IPS-NIHi11 (cell line): ENCODE measurements around the gene THBS2.
"Not testable (repeated sequence)": the region's sequence is repeated elsewhere in the genome, so short reads cannot be mapped to it uniquely, and the experiment has no call there.

Source experiments
- DNase-seq: peaks from one replicate; pipeline ENCODE4 v3.0.0; 2012; ENCODE audit warnings: mixed read lengths, low spot score

THBS2 gene

DNA sequence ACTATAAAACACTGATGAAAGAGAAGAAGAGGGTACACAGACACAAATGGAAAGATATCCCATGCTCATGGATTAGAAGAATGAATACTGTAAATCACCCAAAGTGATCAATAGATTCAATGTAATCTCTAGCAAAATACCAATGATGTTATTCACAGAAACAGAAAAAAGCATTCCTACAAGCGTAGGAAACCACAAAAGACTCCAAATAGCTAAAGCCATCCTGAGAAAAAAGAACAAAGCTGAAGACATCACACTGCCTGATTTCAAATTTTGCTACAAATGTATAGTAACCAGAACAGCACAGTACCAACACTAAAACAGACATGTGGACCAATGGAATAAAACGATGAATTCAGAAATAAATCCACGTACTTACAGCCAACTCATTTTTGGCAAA, 43.0 kb downstream of the THBS2 start:
- DNase-seq = no peak

DNA sequence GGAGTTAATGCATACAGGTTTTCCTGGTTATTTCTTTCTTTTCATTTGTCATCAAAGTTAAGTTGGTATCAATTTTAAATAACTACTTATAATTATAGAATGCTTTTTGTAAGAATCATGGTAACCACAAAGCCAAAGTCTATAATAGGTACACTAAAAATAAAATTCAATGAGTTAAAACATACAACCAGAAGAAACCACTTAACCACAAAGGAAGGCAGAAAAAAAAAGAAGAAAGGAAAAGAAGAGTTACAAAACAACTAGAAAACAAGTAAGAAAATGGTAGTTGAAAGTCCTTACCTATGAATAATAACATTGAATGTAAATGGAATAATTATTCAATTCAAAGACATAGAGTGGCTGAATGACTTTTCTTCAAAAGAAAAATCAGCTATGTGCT, 45.6 kb downstream of the THBS2 start:
- DNase-seq = no peak

DNA sequence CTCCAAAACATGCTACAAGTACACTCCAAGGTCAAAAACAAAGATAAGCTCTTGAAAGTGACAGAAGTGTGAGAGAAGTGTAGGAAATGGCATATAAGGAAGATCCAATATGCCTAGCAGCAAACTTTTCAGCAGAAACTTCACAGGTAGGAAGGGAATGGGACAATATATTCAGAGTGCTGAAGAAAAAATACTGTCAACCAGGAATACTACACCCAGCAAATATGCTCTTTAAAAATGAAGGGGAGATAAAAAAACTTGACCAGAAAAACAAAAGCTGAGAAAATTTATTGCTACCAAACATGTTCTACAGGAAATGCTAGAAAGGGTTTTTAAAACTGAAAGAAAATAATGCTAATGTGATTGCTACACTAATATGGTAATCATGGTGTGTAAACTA, 46.2 kb downstream of the THBS2 start:
- DNase-seq = no peak

GRCh38 chr6:169205176-169206160, 48.2 kb downstream of the THBS2 start:
- no peak for DNase-seq

GRCh38 chr6:169204167-169204566, 49.5 kb downstream of the THBS2 start:
- no peak for DNase-seq

DNA sequence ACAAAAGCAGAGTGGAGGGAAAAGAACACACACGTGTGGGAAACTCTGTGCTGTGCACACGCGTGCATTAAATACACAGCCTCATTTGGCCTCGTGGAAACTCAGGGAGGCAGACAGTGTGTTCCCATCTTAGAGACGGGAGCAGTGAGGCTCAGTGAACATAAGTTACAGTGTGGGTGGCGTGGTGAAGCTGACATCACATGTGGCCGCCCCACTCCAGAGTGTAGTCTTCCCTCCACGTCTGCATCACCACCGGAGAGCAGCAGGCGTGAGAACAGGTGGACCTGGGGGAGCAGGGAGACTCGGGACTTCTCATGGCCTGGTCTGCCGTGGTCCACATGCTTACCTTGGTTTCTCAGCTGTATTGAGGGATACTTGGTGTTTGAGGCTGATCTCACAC, 51.7 kb downstream of the THBS2 start:
- DNase-seq = no peak

GRCh38 chr6:169200893-169201514, 52.6 kb downstream of the THBS2 start:
- DNase-seq = no peak

DNA sequence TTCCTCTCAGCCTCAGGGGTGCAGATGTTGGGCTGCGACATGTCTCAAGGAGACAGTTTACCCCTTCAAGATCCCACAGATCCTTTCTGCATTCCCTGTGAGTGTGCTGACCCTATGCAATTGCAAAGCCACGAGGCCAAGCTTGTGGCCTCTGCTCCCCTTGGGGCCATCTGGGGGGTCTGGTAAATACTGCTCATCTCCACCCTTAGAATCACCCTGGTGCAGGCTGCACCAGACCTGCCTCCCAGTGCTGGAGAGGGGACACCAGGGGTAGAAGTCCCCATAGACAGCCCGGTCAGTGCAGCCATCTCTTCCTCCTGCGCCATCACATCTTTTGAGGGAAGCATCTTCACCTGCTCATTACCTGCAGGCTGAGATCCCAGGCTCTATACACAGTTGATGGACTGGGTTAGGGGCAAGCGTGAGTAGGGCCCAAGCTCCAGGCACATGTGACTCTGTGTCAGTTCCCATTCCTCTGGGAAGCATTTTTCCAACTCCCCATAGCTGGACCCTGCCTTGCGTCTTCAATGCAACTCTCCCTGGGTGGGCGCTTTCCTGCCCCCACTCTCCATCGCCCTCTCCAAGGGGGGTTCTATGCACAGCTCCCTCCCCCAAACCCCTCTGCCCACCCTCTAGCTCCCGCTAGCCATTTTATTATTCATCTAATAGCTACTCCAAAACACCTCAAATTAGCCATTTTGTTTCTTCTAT, 53.9 kb downstream of the THBS2 start:
- DNase-seq = no peak

DNA sequence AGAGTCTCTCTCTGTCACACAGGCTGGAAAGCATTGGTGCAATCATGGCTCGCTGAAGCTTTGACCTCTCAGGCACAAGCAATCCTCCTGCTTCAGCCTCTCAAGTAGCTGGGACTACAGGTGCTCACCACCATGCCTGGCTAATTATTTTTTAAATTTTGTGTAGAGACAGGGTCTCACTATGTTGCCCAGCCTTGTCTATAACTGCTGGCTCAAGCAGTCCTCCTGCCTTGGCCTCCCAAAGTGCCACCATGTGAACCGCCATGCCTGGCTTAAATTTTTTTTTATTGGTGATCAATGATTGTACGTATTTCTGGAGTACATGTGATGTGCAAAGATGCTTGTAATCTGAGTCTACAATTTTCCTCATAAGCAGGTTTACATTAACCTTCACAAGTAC, 54.8 kb downstream of the THBS2 start:
- DNase-seq = no peak

- DNase-seq = not testable (repeated sequence)
Observed at GRCh38 chr6:169197929-169198328, 55.7 kb downstream of the THBS2 start.

DNA sequence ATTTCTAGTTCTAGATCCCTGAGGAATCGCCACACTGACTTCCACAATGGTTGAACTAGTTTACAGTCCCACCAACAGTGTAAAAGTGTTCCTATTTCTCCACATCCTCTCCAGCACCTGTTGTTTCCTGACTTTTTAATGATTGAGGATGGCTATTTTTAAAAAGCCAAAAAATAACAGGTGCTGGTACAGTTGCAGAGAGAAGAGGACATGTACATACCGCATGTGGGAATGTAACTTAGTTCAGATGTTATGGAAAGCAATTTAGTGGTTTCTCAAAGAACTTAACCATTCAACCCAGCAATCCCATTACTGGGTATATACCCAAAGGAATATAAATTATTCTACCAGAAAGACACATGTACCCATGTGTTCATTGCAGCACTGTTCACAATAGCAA, 57.4 kb downstream of the THBS2 start:
- DNase-seq = not testable (repeated sequence)

DNA sequence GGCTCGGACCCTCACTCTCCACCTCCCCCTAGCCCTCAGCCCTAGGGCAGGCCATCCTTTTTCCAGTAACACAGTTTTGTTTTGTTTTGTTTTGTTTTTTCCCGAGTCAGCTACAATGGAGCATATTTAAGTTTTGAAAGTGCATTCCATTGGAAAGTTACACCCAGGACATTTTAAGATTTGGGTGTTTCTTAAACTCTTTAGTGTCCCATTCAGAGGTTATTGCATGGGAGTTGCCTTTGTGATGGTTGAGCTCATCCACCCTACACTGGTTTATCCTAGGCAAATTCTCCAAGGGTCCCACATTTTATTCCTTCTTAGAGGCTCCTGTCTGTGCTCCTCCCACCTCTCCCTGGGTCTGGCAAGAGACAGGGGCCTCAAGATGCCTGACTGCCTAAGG, 58.9 kb downstream of the THBS2 start:
- no peak for DNase-seq

GRCh38 chr6:169190970-169191369, 62.7 kb downstream of the THBS2 start:
- DNase-seq = no peak

GRCh38 chr6:169190144-169190584, 63.5 kb downstream of the THBS2 start:
- DNase-seq = no peak

- no peak for DNase-seq
Observed at GRCh38 chr6:169189686-169190085, 64.0 kb downstream of the THBS2 start.

DNA sequence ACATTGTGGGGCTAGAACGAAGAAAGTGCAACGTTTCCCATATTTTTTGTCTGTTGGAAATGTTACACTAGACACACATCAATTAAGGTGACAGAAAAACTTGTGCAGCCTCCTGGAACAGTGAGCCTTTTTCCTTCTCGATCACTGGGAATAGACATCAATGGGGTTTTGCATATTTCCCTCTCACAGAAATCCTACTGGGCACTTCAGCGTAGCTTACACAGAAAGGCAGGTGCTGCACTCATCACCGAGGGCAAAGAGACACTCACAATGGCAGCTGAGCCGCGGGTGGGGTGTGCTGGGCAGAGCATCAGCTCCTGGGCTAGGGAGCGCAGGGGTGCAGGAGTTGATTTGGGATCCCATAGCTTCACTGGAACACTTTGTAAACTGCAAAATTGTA, 64.5 kb downstream of the THBS2 start:
- DNase-seq = no peak

DNA sequence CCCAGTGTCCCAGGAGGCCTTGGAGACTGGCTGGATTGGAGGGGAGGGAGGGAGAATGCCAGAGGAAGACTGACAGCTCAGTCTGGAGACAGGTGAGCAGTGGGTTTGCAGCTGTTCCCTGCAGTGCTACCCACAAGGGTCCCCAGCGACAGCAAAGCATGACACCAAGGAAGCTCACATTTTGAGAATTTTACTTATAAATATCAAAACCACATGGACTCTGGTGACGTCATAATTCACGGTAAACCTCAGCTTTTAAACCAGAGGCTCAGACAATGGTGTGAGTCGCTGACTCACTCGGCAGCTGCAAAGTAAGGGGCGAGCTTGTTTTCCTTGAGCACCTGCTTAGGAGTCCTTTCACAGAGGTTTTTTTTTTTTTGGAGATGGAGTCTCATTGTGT, 65.2 kb downstream of the THBS2 start:
- no peak for DNase-seq

DNA sequence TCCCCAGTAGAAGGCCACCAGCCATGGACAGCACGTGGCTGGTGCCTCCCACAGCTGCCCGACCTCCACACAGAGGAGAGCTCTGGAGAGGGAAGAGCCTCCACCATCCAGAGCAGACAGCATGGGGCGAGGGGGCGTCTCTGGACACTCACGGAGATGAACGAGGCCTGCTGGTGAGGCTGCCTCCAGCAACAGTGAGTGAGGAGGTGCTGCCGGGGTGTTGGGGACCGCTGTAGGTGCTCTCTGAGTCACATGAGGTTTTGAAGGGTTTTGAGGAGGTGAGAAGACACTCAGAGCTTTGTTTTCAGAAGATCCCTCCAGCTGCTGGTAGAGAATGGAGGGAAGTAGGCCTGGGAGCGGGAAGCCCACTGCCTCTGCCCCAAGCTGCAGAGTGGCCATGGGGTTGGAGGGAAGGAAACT, 65.6 kb downstream of the THBS2 start:
- no peak for DNase-seq

DNA sequence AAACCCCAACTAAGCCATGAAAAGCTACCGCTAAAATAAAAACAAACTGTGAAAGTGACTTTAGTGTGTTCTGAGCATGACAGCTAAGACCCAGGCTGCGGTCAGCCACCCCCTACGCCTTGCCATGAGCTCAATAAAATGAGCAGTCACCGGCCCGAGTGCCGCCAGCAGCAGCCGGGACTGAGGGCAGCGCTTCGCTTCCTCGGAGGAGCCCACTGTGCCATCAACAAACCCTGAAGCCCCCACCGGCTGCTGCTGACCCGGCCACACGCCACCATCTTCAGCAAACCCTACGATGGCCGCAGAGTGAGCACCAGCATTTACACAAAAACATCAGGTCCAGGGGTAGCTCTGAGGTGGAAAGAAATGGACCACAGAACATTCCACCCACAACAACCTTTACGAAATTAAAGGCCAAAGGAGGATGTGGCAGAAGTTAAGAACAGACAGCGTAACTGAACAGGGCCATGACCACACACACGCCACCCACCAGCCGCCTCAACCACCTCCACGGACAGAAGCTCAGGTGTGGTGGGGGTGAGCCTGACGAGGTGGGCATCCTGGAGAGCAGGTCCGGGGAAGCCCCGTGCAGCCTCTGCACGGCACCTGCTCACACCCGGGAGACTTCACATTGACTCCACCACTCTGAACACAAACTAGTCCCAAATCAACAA, 67.0 kb downstream of the THBS2 start:
- DNase-seq = no peak

DNA sequence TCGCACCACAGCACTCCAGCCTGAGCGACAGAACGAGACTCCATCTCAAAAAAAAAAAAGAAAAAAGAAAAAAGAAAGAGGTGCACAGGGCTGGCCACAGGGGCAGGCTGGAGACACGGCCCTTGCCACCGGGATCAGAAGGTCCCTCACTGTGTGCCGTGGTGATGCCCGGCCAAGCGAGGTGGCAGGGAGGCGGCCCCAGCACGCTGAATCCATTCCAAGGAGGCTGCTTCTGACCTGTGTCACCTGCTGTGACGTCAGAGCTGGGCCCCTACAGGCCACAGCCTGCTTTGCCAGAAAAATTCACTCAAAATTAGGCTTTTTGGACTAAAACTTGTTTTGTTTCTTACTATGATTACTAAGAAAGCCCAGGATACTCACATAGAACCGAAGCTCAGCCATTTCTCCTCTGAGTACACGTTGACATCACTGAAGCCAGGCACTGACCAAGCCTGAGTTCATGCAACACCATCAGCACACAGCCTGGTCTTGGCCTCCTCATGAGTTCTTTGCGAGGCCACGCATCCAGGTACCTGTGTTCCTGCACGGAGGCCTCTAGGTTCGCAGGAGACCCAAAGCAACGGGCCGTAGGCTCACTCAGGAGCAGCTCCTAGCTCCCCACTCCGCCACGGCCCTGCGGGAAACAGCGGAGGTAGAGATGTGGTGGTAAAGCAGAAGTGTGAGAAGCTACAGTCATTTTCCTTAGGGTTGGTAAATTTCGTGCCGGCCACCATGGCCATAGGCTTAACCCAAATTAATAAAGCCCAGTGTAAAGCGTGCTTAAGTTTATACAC, 67.8 kb downstream of the THBS2 start:
- DNase-seq = no peak

DNA sequence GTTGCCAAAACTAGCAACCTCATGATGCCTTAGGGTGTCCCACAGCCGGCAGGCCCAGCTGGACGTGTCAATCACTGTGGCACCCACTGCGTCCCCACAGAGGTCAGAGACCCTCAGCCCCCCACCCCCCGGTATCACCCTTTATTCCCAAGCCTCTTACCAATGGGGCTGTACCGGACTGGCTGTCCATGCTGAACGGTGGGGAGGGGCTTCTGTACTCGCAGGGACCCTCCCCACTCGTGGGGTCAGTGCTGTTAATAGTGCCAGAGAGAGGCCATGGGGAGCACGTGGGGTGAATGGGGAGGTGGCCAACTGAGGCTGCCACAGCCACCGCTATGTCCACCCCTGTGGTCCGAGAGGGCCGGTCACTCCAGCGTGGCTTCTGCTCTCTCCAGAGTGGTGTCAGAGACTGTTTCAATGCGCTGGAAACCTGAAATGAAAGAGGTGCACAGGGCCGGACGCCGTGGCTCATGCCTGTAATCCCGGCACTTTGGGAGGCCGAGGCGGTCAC, 68.6 kb downstream of the THBS2 start:
- DNase-seq = no peak
